ENCODE measurements around the gene EXOC2.
"Not testable (repeated sequence)": the region's sequence is repeated elsewhere in the genome, so short reads cannot be mapped to it uniquely, and the experiment has no call there.

Gene EXOC2

GRCh38 chr6:582370-582769 lies 110.6 kb downstream of the EXOC2 start:
- no peak for FAIRE-seq

- no peak for FAIRE-seq
Observed at GRCh38 chr6:579339-579738, 113.6 kb downstream of the EXOC2 start.

- no peak for FAIRE-seq
Observed at GRCh38 chr6:572596-573265, 120.2 kb downstream of the EXOC2 start.

GRCh38 chr6:571892-572291 lies 121.0 kb downstream of the EXOC2 start:
- no peak for FAIRE-seq

- FAIRE-seq, result no peak
Observed at GRCh38 chr6:570825-571224, 122.1 kb downstream of the EXOC2 start.

- FAIRE-seq, result no peak
Observed at GRCh38 chr6:568954-569523, 123.9 kb downstream of the EXOC2 start.

GRCh38 chr6:568085-568484 lies 124.9 kb downstream of the EXOC2 start:
- FAIRE-seq, result no peak

GRCh38 chr6:563863-564262 lies 129.1 kb downstream of the EXOC2 start:
- FAIRE-seq, result no peak

- FAIRE-seq, result peak; percentile 95
Observed at GRCh38 chr6:562052-562676, 130.8 kb downstream of the EXOC2 start.

- not testable (repeated sequence) for FAIRE-seq
Observed at GRCh38 chr6:561335-561734, 131.6 kb downstream of the EXOC2 start.

GRCh38 chr6:558959-559358 lies 134.0 kb downstream of the EXOC2 start:
- no peak for FAIRE-seq

- FAIRE-seq, result peak; percentile 69
Observed at GRCh38 chr6:558089-558488, 134.8 kb downstream of the EXOC2 start.

GRCh38 chr6:551829-552350 lies 141.0 kb downstream of the EXOC2 start:
- no peak for FAIRE-seq

GRCh38 chr6:551405-551804 lies 141.5 kb downstream of the EXOC2 start:
- FAIRE-seq, result no peak

- no peak for FAIRE-seq
Observed at GRCh38 chr6:549906-550305, 143.0 kb downstream of the EXOC2 start.

- FAIRE-seq, result no peak
Observed at GRCh38 chr6:548517-548916, 144.4 kb downstream of the EXOC2 start.

GRCh38 chr6:548091-548490 lies 144.8 kb downstream of the EXOC2 start:
- no peak for FAIRE-seq

GRCh38 chr6:540490-540889 lies 152.4 kb downstream of the EXOC2 start:
- FAIRE-seq, result no peak

GRCh38 chr6:537114-537513 lies 155.8 kb downstream of the EXOC2 start:
- no peak for FAIRE-seq

GRCh38 chr6:530425-530824 lies 162.5 kb downstream of the EXOC2 start:
- no peak for FAIRE-seq

- FAIRE-seq, result no peak
Observed at GRCh38 chr6:528989-529388, 163.9 kb downstream of the EXOC2 start.

GRCh38 chr6:527989-528673 lies 164.8 kb downstream of the EXOC2 start:
- FAIRE-seq, result no peak

GRCh38 chr6:524803-525202 lies 168.1 kb downstream of the EXOC2 start:
- FAIRE-seq, result no peak

- no peak for FAIRE-seq
Observed at GRCh38 chr6:520820-521219, 172.1 kb downstream of the EXOC2 start.
